ENCODE results near the gene SERPINA10. TPM values are rescaled to one million over a fixed set of nuclear protein-coding genes. Genes with fewer than 3 reads are reported as not detected.
A peak's percentile ranks its signal among the peaks of the same experiment; 100 is the strongest.

Gene SERPINA10
- total RNA-seq, 4 donors from 2014 or later, result not detected

DNA sequence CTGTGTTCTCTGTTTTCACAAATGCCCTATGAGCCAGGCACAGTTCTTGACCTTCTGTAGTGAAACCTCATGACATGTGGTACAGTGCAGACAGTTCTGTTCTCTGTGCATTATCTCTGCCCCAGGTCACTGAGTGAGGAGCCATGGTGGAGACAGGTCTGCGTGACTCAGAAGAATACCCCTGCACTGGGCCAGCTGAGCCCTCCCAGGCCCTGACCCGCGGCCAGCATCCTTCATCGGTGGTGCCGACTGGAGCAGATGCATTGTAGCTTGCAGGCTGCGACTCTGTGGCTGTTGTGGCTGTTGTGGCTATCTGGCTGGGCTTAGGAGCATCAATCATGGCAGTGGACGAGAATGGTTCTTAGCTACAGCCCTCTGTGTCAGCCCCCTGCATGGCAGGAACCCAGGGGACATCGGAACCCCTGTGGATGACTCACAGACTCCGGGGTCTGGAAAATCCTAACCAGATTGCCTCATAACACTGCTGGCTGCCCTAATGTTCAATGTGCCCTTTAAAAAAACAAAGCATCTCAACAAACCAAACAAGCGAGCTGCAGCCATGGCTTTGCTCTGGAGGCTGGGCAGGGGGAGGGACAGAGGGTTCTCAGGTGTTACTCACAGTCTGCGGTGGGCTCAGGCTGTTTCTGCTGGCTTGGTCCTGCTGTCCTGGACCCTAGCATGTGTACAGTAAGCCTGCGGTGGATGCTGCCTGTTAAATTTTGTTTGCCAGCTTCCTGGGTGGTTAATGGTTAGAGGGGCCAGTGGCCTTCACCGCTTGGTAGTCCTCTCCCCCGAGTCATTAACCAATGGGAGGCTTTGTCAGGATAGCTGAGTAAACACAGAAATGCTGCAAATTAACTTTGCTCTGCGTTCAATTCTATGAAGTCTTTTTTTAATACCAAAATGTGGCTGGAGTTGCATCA lies 29.8 kb upstream of the SERPINA10 start, which contains the start of gene SERPINA6:
SERPINA6 (minus strand) TSS at position 689 of the 923 bp plus-strand sequence. CDS start 8,688 bp downstream, outside the sequence.
- WGBS, 2 donors, result 53 to 68% methylated on average over 7 to 12 of the region's 15 CpGs
- H3K27ac ChIP-seq, result peak within 1 kb of the TSS in 1 of 4 donors; percentile 18
- TF ChIP-seq POLR2A (IDR thresholded peaks at IDR 0.05) (no peak), CTCF (IDR thresholded peaks at IDR 0.05) (no peak)
- H3K4me1 ChIP-seq, result peaks cover 0 to 18% (median 0%) of the 10 kb centered on the region in 3 donors
- intact Hi-C loops (cut with DNase I), result no loop called here
- H3K36me3 ChIP-seq, result no peaks in the 10 kb centered on the region
- H3K27me3 ChIP-seq, result peaks cover 0 to 5% (median 0%) of the 10 kb centered on the region in 4 donors
- no peak for DNase-seq
- H3K9me3 ChIP-seq, result no peaks in the 10 kb centered on the region
- H3K4me3 ChIP-seq, result no peak within 1 kb of the TSS

DNA sequence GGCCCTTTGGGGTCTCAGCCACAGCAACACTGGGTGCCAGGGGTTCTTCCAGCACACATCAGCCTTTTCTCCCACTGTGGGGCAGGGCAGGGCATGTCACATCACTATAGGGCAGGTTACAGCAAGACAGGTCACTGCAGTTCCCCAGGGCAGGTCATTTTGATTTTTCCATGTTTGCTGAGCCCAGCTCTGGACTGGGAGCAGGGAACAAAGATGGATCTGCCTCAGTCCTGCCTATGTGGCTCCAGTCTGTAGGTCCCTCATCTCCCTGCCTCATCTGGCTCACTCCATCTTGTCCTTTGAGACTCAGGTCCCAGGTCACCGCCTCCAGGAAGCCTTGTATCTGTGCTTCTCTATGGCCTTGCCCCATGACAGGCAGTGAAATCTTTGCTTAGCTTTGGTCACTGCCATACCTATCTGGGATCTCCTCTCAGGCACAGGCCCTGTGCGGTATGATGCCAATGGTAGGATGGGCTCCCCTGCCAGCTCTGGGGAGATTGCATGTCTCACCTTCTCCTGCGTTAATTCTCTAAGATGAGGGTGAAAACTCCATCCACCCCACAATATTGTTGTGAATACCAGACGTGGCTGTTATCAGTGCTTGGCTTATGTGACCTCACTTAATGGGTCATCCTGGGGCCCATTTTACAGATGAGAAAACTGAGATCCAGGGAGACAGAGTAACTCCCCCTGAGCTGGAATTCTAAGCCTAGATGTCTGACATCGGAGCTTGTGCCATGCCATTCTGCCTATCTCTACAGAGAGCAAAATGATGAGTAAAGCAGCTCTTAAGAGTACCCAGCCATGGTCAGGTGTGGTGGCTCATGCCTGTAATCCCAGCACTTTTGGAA lies 28.6 kb upstream of the SERPINA10 start:
- H3K27ac ChIP-seq, result no peak overlapping the region

DNA sequence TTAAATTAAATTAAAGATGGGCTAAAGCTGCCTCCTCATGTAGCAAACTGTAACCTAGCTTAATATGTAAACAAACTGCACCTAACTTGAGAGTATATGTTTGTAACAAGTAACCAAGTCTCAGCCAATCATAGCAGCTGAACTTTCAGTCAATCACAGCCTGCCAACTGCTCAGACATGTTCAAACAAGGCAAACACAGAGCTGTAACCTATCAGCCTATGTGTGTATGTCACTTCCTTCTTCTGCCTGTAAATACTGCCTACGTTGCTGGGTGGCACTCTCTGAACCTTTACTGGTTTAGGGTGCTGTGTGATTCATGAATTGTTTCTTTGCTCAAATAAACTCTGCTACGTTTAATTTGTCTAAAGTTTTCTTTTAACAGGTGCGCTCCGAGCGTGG lies 27.2 kb upstream of the SERPINA10 start:
- H3K9me3 ChIP-seq, result no peaks in the 10 kb centered on the region
- peaks cover 0 to 31% (median 0%) of the 10 kb centered on the region in 3 donors for H3K4me1 ChIP-seq
- TF ChIP-seq CTCF (IDR thresholded peaks at IDR 0.05) (no peak), POLR2A (IDR thresholded peaks at IDR 0.05) (no peak)
- 22 to 41% methylated on average over 5 of the region's 5 CpGs for WGBS, 2 donors
- intact Hi-C loops (cut with DNase I), result no loop called here
- no peak overlapping the region for H3K4me3 ChIP-seq
- peaks cover 0 to 5% (median 0%) of the 10 kb centered on the region in 4 donors for H3K27me3 ChIP-seq
- no peak for DNase-seq
- H3K27ac ChIP-seq, result peak overlapping the region in 3 of 4 donors; percentile 73 to 80 (median 79)
- H3K36me3 ChIP-seq, result no peaks in the 10 kb centered on the region

More for the DNA sequence above, 28.6 kb upstream of the SERPINA10 start:
- TF ChIP-seq CTCF (IDR thresholded peaks at IDR 0.05) (no peak), POLR2A (IDR thresholded peaks at IDR 0.05) (no peak)
- Histone ChIP-seq H3K36me3 (no peaks in the 10 kb centered on the region), H3K4me1 (peaks cover 0 to 30% (median 0%) of the 10 kb centered on the region in 3 donors), H3K27me3 (peaks cover 0 to 5% (median 0%) of the 10 kb centered on the region in 4 donors), H3K4me3 (no peak overlapping the region), H3K9me3 (no peaks in the 10 kb centered on the region)
- no peak for DNase-seq
- 67 to 71% methylated on average over 1 to 3 of the region's 5 CpGs for WGBS, 2 donors
- intact Hi-C loops (cut with DNase I), result no loop called here

DNA sequence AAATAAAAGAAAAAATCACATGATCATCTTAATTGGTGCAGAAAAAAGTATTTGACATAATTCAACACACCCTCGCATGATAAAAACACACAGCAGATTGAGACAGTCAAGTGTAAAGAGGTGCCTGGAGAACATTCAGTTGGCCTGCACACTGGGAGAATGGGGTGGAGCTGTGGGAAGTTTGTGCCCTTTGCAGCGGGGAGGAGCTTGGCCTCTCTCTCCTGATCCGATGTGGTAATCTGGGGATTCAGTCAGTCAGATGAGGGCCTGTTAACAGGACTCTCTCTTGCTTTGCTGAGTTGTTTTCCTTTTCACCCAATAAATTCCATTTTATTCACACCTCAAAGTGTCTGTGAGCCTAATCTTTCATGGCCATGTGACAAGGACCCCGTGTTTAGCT lies 24.2 kb upstream of the SERPINA10 start:
- Histone ChIP-seq H3K27me3 (no peaks in the 10 kb centered on the region), H3K27ac (peak overlapping the region in 3 of 4 donors; percentile 15 to 52 (median 44)), H3K4me1 (peaks cover 0 to 52% (median 2%) of the 10 kb centered on the region in 3 donors), H3K36me3 (no peaks in the 10 kb centered on the region), H3K4me3 (no peak overlapping the region), H3K9me3 (no peaks in the 10 kb centered on the region)
- no peak for DNase-seq
- intact Hi-C loops (cut with DNase I), result no loop called here
- WGBS, 2 donors, result 30 to 71% methylated on average over 4 of the region's 4 CpGs
- TF ChIP-seq CTCF (IDR thresholded peaks at IDR 0.05), result no peak
- TF ChIP-seq POLR2A (IDR thresholded peaks at IDR 0.05), result no peak
